GM18951 (cell line): Measurements from ENCODE around the gene KCNQ1OT1.

Experiments
- POLR2A ChIP-seq: IDR thresholded peaks from 4 replicates; pipeline ENCODE4 v1.6.1; 2011; ENCODE audit warnings: mild to moderate bottlenecking; ENCODE audit not compliant: insufficient read length, insufficient read depth; ENCODE audit errors: extremely low read depth
- in situ Hi-C: fragments of 300-500 bp; cut with MboI; formaldehyde crosslinking; loops from one replicate; pipeline ENCODE4 v1.12.0; 2022; ENCODE audit warnings: low sequenced_read_pairs, mixed read lengths, inconsistent platforms; ENCODE audit not compliant: unreplicated experiment

KCNQ1OT1 gene

GRCh38 chr11:2663506-2663905 is 36.3 kb downstream of the KCNQ1OT1 start:
- in situ Hi-C loops, result no loop called here
- TF ChIP-seq POLR2A, result no peak

GRCh38 chr11:2662430-2663299 is 37.1 kb downstream of the KCNQ1OT1 start:
- TF ChIP-seq POLR2A, result no peak
- in situ Hi-C loops, result no loop called here

GRCh38 chr11:2662024-2662312 is 37.8 kb downstream of the KCNQ1OT1 start:
- TF ChIP-seq POLR2A, result no peak
- in situ Hi-C loops, result no loop called here

DNA sequence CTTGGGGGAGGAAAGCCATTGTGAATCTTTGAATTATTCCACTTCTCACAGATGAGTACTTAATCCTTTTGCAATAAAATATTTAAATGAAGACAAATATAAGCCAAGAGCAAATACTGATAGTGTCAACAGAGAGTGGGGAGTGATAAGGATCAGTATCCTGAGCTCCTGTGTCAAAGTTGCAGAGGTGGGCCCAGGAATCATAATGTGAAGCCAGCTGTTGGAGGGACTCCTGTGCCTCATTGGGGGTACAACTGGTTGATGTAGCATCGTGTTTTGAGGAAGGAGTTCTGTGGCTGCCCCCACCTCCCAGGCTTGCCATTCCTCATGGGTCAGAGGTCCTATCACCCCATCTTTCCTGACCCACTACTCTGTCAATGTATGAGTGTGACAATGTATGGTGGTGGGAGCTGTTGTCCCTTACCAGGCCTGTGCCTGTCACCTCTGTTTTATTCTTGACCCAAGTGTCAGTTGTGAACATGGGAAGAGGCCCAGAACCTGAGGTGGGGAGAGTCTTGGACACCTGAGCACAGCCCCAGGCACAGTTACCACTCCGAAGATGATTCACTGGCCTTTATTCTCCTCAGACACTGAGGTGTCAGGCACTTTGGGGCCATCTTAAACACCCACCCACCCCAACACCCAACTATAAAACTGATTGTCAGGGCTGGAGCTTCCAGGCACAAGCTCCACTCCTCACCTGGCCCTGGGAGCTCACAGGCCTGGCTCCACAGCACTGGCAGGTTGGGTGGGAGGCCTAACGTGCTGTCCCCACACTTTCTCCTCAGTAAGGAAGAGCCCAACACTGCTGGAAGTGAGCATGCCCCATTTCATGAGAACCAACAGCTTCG is 38.4 kb downstream of the KCNQ1OT1 start:
- TF ChIP-seq POLR2A, result no peak
- in situ Hi-C loops, result no loop called here

- in situ Hi-C loops, result no loop called here
- TF ChIP-seq POLR2A, result no peak
Measured at GRCh38 chr11:2660357-2660939, 39.3 kb downstream of the KCNQ1OT1 start.

DNA sequence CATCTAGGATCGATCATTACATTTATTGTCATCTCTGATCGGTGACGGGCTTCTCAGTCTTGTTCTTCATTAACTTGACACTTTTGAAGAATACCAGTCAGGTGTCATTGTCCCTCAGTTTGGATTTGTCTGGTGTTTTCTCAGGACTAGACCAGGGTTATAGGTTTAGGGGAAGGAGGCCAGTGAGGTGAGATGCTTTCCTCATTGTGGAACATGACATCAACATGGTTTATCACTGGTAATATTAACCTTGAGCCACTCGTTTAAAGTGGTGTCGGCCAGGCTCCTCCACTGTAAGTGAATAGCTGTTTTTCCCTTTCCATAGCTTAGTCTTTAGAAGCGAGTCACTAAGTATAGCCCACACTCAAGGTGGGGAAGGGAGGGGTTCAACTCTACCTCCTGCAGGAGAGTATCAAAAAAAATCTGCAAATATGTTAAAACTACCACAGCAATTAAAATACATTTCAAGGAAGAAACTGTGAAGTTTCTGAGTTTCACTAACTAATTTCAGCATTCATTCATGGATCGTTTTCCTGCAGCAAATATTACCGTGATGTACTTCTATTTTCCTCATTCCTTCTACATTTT is 42.0 kb downstream of the KCNQ1OT1 start:
- no peak for TF ChIP-seq POLR2A
- in situ Hi-C loops, result no loop called here

DNA sequence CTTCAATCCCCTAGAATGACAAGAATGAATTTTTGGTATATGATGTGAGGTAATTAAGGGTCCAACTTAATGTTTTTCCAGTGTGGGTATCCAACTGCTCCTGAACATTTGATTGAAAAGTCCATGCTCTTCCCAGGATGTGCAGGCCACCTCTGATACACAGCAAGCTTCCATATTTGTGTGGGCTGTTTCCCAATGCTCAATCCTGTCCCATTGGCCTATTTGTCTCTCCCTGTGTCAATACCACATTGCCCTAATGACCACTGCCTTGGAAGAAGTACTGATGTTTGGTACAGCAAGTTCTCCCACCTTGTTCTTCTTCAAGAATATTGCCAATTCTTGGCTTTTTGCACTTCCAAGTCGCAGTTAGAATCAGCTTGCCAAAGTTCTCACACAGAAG is 42.9 kb downstream of the KCNQ1OT1 start:
- TF ChIP-seq POLR2A, result no peak
- in situ Hi-C loops, result no loop called here

GRCh38 chr11:2655834-2656622 is 43.8 kb downstream of the KCNQ1OT1 start:
- TF ChIP-seq POLR2A, result no peak
- in situ Hi-C loops, result no loop called here

DNA sequence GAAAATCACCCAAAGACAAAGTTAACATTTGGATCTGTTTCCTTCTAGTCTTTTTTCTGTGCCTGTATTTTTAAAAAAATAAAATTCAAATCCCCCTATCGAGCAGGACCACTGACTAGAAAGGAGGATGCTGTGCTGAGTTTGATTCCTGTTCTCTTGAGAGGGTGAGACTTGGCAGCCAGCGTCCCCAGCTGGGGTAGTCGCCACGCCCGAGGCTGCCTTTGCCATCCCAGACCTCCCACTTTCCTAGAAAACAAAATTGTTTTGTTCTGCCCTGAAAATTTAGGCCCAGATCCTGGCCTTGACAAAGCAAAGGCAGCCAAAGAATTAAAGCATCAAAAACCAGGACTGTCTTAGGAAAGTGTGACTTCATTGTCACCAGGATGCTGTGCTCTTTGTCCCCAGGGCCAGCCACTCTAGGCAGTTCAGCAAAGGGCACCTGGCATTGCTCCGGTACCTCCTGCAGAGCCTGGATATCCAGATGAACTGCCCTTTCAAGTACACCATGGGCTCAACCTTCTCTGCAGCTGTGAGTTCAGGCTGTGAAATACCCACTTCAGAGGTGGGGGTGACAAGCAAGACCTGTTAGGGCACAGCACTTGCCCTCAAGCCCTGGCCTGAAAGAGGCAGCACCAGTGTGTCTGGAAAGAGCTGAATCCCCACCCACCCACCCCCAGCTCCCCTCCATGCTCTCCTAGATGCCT is 44.6 kb downstream of the KCNQ1OT1 start:
- in situ Hi-C loops, result no loop called here

GRCh38 chr11:2653930-2654739 is 45.7 kb downstream of the KCNQ1OT1 start:
- in situ Hi-C loops, result no loop called here
- no peak for TF ChIP-seq POLR2A

More for the DNA sequence above, 44.6 kb downstream of the KCNQ1OT1 start:
- no peak for TF ChIP-seq POLR2A

DNA sequence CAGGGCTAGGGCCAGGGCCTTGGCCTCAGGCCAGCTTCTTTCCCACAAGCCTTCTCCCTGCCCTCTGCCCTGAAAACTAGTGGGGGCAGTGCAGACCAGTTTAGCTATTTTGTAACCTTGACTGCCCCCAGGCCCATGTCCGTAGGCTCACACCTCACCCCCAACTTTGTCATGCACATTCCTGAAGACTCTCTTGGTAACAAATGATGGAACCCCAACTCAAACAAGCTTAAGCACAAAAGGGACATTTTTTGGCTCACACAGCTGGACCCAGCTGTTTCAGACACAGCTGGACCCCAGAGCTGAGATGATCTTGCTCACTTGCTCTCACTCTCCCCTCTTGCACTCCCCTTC is 46.6 kb downstream of the KCNQ1OT1 start:
- in situ Hi-C loops, result no loop called here
- no peak for TF ChIP-seq POLR2A
